Suprapubic skin (tissue), 4 donors: ENCODE measurements around the gene KRTAP10-5. TPM values are rescaled to one million over a fixed set of nuclear protein-coding genes. Genes with fewer than 3 reads are reported as not detected.
"Not testable (repeated sequence)": the region's sequence is repeated elsewhere in the genome, so short reads cannot be mapped to it uniquely, and the experiment has no call there.

Experiments
- DNase-seq, 2 donors: peaks; one replicate each; pipeline ENCODE4 v3.0.0-alpha.2; 2019; ENCODE audit warnings: low spot score in 2 of 2
- H3K27ac ChIP-seq: fragments of 200-600 bp; sonication (generic); one replicate; pipeline ENCODE4 v1.5.1; 2019
- H3K27me3 ChIP-seq: fragments of 200-600 bp; sonication (generic); one replicate; pipeline ENCODE4 v1.5.1; 2019
- H3K36me3 ChIP-seq: fragments of 200-600 bp; sonication (generic); one replicate; pipeline ENCODE4 v1.5.1; 2019
- H3K4me1 ChIP-seq: fragments of 200-600 bp; sonication (generic); one replicate; pipeline ENCODE4 v1.5.1; 2019
- H3K4me3 ChIP-seq: fragments of 200-600 bp; sonication (generic); one replicate; pipeline ENCODE4 v1.5.1; 2019; ENCODE audit warnings: mild to moderate bottlenecking
- H3K9me3 ChIP-seq: fragments of 200-600 bp; sonication (generic); one replicate; pipeline ENCODE4 v1.5.1; 2019
- CTCF ChIP-seq, 2 donors: fragments of 200-600 bp in 1 of 2; fragments of 450-650 bp in 1 of 2; sonication (generic) in 1 of 2; IDR thresholded peaks; one replicate each; pipeline ENCODE4 v1.5.1; 2016 to 2019; ENCODE audit warnings: antibody characterized with exemption in 2 of 2, mild to moderate bottlenecking in 1 of 2, moderate library complexity in 1 of 2
- EP300 ChIP-seq: sonication (generic); formaldehyde crosslinking; IDR thresholded peaks from one replicate; pipeline ENCODE4 v1.6.1; 2017; ENCODE audit warnings: antibody characterized with exemption
- POLR2A ChIP-seq, 2 donors: fragments of 450-650 bp; IDR thresholded peaks; one replicate each; pipeline ENCODE4 v1.6.1; 2017; ENCODE audit warnings: antibody characterized with exemption in 2 of 2, mild to moderate bottlenecking in 2 of 2, moderate library complexity in 2 of 2
- POLR2AphosphoS5 ChIP-seq, 3 donors: sonication (generic); formaldehyde crosslinking; IDR thresholded peaks; one replicate each; pipeline ENCODE4 v1.6.1; 2017; ENCODE audit warnings: antibody characterized with exemption in 3 of 3
- WGBS: methylation state at CpG from one replicate; pipeline ENCODE4 v1.1.5; 2018; 5-methylcytosine and 5-hydroxymethylcytosine counted together
- total RNA-seq, 4 donors: library from RNA; depleted of rRNA; stranded (reverse); fragments of >200 nt; gene quantifications; one replicate each; pipeline ENCODE4 v1.1.0, GENCODE V29; 2016

Gene KRTAP10-5
- total RNA-seq, 4 donors from 2014 or later: 0.76 to 11.1 (median 1.7) TPM; not detected in 1

GRCh38 chr21:44558695-44559094 is 21.7 kb downstream of the KRTAP10-5 start, which contains the start of gene KRTAP10-3:
TSS of gene KRTAP10-3 (minus strand) at chr21:44558795. CDS start at chr21:44558715, 80 bp downstream.
- Histone ChIP-seq H3K9me3 (no peaks in the 10 kb centered on the region), H3K36me3 (no peaks in the 10 kb centered on the region), H3K4me1 (no peaks in the 10 kb centered on the region), H3K27me3 (peaks cover 38% of the 10 kb centered on the region), H3K4me3 (no peak within 1 kb of the TSS), H3K27ac (no peak within 1 kb of the TSS)
- 66% methylated on average over 4 of the region's 5 CpGs for WGBS
- TF ChIP-seq CTCF (IDR thresholded peaks at IDR 0.05) (no peak), POLR2AphosphoS5 (IDR thresholded peaks at IDR 0.05) (no peak), POLR2A (IDR thresholded peaks at IDR 0.05) (no peak), EP300 (no peak)
- DNase-seq: no peak

- H3K9me3 ChIP-seq, H3K36me3 ChIP-seq, H3K4me3 ChIP-seq, H3K4me1 ChIP-seq, DNase-seq, H3K27ac ChIP-seq: not testable (repeated sequence)
- WGBS: 71% methylated on average over 7 of the region's 10 CpGs
- peaks cover 38% of the 10 kb centered on the region for H3K27me3 ChIP-seq
These were observed 22.1 kb downstream of the KRTAP10-5 start for GRCh38 chr21:44558329-44558675.

- no peak for DNase-seq
- TF ChIP-seq CTCF (IDR thresholded peaks at IDR 0.05) (no peak), POLR2A (IDR thresholded peaks at IDR 0.05) (no peak), POLR2AphosphoS5 (IDR thresholded peaks at IDR 0.05) (no peak), EP300 (no peak)
- no peak overlapping the region for H3K4me3 ChIP-seq
- H3K9me3 ChIP-seq: no peaks in the 10 kb centered on the region
- H3K27ac ChIP-seq: no peak overlapping the region
- 71% methylated on average over 21 of the region's 30 CpGs for WGBS
- no peaks in the 10 kb centered on the region for H3K4me1 ChIP-seq
- no peaks in the 10 kb centered on the region for H3K36me3 ChIP-seq
- peaks cover 41% of the 10 kb centered on the region for H3K27me3 ChIP-seq
These were observed 22.7 kb downstream of the KRTAP10-5 start for GRCh38 chr21:44557491-44558328.

- DNase-seq: no peak
- Histone ChIP-seq H3K27ac (no peak overlapping the region), H3K36me3 (no peaks in the 10 kb centered on the region), H3K4me1 (no peaks in the 10 kb centered on the region), H3K27me3 (peaks cover 49% of the 10 kb centered on the region), H3K4me3 (no peak overlapping the region), H3K9me3 (no peaks in the 10 kb centered on the region)
- TF ChIP-seq POLR2AphosphoS5 (IDR thresholded peaks at IDR 0.05): no peak
- TF ChIP-seq CTCF (IDR thresholded peaks at IDR 0.05): no peak
- TF ChIP-seq POLR2A (IDR thresholded peaks at IDR 0.05): no peak
- no peak for TF ChIP-seq EP300
- WGBS: 81% methylated on average over 9 of the region's 9 CpGs
These were observed 23.5 kb downstream of the KRTAP10-5 start for GRCh38 chr21:44556879-44557278.

GRCh38 chr21:44555200-44555875 is 25.1 kb downstream of the KRTAP10-5 start:
- Histone ChIP-seq H3K36me3 (no peaks in the 10 kb centered on the region), H3K4me3 (no peak overlapping the region), H3K27me3 (peaks cover 64% of the 10 kb centered on the region), H3K9me3 (no peaks in the 10 kb centered on the region), H3K4me1 (peaks cover 13% of the 10 kb centered on the region), H3K27ac (no peak overlapping the region)
- DNase-seq: no peak
- TF ChIP-seq POLR2A (IDR thresholded peaks at IDR 0.05) (no peak), POLR2AphosphoS5 (IDR thresholded peaks at IDR 0.05) (no peak), CTCF (IDR thresholded peaks at IDR 0.05) (no peak), EP300 (no peak)
- 67% methylated on average over 12 of the region's 13 CpGs for WGBS
